ENCODE data around the gene SLC16A8.

Gene SLC16A8

DNA sequence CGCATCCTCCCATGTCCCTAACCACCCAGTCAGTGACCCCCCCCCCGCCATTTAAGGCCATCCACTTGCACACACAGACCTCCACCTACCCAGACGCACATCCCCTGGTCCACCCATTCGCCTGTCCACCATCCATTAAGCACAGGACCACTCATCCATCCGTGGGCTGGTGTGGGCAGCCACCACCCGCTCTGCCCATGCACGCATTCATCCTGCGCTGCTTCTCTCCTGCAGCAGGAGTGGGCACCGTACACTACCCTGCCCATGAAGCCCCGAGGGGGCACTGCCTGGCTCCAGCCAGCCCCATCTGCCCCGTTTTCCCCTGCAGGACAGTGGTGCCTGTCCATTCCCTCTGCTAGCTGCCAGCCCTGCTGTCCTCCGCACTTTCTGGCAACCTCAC is 3.9 kb upstream of the SLC16A8 start:
- no peak overlapping the region for H3K27ac ChIP-seq
- TF ChIP-seq, protein P1, sequence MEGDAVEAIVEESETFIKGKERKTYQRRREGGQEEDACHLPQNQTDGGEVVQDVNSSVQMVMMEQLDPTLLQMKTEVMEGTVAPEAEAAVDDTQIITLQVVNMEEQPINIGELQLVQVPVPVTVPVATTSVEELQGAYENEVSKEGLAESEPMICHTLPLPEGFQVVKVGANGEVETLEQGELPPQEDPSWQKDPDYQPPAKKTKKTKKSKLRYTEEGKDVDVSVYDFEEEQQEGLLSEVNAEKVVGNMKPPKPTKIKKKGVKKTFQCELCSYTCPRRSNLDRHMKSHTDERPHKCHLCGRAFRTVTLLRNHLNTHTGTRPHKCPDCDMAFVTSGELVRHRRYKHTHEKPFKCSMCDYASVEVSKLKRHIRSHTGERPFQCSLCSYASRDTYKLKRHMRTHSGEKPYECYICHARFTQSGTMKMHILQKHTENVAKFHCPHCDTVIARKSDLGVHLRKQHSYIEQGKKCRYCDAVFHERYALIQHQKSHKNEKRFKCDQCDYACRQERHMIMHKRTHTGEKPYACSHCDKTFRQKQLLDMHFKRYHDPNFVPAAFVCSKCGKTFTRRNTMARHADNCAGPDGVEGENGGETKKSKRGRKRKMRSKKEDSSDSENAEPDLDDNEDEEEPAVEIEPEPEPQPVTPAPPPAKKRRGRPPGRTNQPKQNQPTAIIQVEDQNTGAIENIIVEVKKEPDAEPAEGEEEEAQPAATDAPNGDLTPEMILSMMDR (conservative IDR thresholded peaks at IDR 0.05) = no peak

DNA sequence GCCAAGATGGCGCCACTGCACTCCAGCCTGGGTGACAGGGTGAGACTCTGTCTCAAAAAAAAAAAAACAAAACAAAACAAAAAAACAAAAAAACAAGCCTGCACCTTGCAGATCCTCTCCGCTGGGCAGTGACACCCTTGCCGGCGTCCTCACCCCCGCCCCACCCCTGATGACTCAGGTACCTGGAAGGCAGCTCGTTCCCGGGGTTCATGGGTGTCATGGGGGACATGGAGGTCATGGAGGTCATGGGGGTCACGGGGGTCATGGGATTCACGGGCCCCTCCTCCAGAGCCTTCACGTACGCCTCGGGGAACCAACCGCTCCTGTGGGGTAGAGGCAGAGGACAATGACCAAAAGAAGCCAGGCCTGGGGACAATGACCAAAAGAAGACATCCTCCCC is 3.0 kb upstream of the SLC16A8 start:
- no peak overlapping the region for H3K27ac ChIP-seq
- TF ChIP-seq, protein P1 (conservative IDR thresholded peaks at IDR 0.05) = no peak

DNA sequence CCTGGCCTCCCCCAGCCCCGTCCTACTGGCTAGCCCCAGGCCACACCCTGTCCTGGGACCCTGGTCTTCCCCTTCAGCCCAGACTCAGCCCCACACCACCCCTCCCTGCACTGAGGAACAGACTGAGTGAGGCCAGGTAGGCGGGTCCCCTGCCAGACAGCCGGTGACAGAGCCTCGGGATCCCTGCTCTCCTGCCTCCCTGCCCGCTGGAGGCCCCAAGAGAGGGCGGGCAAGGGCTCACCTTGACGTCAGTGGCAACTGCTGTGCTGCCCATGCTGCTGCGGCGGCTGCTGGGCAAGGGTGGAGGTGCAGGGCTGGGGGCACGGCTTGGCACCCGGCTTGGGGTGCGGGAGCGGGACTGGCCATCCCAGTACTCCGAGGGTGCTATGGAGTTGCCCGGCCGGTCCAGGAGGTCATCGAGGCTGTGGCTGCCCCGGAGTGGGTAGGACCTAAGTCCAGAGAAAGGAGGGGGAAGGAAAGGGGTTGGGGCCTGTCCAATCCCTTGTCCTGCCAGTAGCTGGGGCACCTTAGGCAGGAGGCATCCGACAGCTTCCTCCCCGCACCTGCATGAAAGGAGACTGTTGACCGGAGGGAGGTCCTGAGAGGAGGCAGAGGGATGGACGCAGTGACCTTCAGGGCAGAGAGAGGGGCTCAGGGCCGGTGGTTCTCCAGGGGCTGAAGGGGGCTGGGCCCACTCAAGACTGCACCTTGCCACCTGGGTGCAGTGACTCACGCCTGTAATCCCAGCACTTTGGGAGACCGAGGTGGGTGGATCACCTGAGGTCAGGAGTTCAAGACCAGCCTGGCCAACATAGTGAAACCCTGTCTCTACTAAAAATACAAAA is 2.2 kb upstream of the SLC16A8 start:
- TF ChIP-seq, protein P1 (conservative IDR thresholded peaks at IDR 0.05) = no peak
- H3K27ac ChIP-seq = no peak overlapping the region

DNA sequence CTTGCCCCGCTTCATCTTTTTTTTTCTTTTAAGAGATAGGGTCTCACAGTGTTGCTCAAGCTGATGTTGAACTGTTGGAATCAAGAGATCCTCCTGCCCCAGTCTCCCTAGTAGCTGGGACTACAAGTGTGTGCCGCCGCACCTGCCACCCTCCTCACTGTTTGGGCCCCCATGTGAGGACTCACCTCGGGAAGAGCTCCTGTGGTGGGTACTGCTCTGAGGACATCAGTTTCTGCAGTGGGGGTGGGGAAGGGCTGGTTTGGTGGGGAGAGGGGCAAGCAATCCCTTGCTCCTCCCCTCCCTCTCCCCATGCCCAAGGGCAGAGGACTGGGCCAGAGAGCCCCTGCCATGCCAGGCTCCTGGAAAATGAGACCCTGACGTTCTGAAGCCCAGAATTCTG is 1.5 kb upstream of the SLC16A8 start:
- TF ChIP-seq, protein P1 (conservative IDR thresholded peaks at IDR 0.05) = no peak
- H3K27ac ChIP-seq = no peak overlapping the region

DNA sequence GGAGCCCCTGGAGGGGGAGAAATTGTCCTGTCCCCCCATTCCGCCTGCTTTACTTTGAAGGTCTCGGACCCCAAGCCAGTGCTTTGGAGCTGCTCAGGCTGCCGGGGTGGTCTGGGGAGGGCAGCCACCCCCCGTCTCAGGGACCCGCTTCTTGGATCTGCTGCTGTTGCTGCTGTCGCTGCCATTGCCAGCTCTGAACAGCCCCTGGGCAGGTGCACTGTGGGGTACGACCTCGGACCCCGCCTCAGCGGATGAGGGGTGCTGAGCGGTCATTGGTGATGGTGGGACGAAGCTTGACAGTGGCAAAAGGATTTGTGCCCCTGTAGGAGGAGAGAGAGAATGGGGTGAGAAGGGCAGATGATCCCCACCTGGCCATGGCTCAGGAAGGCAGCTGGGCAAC is 1.1 kb upstream of the SLC16A8 start:
- no peak overlapping the region for H3K27ac ChIP-seq
- TF ChIP-seq, protein P1 (conservative IDR thresholded peaks at IDR 0.05) = no peak

DNA sequence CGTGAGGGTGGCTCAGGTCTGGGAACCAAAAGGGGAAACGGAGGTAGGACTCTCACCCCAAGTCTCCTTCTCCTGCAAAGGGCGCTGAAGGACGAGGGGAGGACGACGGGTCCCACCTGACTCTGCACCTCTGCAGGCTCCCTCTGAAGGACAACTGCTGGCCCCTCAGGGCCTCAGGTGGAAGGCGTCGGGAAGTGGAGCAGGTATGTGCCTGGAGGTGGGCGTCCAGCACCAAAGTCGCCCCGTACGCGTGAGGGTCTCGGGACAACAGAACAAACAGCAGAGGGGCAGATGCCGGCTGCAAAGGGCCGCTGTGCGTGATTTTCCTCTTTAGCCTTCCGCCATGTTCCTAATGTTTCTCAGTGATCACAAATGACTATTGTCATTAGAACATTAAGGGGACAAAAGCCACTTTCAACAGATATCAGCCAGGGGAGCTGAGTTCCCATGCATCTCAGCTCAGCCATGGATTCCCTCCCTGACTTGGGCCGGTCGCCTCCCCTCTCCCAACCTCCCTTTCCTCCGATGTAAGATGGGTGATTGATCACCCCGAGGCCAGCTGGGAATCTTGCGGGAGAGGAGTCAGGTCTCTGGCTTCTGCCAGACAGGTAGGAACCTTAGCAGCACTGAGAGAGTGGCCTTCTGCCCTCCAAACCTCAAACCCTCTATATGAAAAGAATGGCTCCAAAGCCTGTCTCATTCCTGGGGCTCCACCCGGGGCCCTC is 836 bp downstream of the SLC16A8 start:
- no peak overlapping the region for H3K27ac ChIP-seq
- TF ChIP-seq, protein P1 (conservative IDR thresholded peaks at IDR 0.05) = no peak

DNA sequence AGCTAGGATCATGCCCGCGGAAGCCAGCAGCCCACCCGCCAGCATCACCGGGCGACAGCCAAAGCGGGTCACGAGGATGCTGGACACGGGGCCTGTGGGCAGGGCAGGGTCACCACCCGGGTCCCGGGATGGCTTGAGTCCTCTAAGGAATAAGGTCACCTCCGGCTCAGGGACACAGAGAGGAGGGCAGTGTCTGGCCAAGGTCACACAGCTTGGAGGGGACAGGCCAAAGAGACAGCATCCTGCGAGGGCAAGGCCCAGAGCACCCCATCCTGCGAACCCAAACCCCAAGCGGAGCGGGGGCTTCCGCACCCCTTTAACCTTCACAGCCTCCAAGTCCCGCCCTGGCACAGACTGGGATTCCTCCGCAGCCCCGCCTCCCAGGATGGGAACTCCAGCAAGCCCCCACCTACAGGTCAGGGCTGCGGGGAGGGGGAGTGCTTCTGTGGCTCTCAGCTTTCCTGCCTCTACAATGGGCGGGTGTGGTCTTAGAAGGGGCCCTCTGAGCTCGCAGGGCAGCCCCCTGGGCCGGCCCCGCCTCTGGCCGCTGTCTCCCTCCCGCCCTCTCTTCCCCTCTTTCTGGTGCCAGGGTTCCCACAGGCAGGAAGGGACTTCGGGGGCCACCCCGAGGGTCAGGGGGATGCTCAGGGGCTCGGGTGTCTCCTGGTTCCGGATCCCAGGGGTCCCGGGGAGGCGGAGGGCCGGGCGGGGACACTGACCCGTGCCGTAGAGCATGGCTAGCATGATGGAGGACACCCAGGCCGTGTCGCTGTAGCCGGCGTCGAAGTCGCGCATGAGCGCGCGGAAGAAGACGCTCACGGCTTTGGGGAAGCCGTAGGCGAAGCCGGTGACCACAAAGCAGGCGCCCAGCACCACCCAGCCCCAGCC is 1.8 kb downstream of the SLC16A8 start:
- TF ChIP-seq, protein P1 (conservative IDR thresholded peaks at IDR 0.05) = no peak
- H3K27ac ChIP-seq = no peak overlapping the region
